ENCODE measurements around the gene MACC1. TPM values are rescaled to one million over a fixed set of nuclear protein-coding genes. Genes with fewer than 3 reads are reported as not detected.

The MACC1 gene
- total RNA-seq, 4 donors from 2014 or later = 0.21 to 2.4 (median 1.2) TPM

DNA sequence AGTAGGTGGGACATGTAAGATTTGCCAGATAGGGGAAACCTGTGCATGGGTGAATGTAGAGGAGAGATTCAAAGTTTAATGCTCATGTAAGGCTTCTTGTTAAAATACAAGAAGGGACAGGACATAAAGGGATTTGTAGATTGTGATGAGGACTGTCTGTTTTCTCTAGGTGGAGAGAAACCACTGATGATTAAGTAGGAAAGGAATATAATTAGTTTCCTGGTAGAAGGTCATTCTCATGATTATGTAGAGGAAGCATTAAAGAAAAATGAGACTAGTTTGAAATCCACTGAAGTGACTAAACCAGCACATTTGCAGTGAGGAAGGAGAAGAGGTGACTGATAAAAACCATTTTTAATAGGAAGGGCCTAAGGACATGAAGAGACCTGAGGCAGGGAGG lies 19.6 kb upstream of the MACC1 start:
- Histone ChIP-seq H3K4me1 (peaks cover 0 to 8% (median 5%) of the 10 kb centered on the region in 4 donors), H3K4me3 (no peak overlapping the region), H3K36me3 (no peaks in the 10 kb centered on the region), H3K9me3 (no peaks in the 10 kb centered on the region), H3K27me3 (no peaks in the 10 kb centered on the region), H3K27ac (no peak overlapping the region)
- TF ChIP-seq EP300 (IDR thresholded peaks at IDR 0.05) (no peak), POLR2A (IDR thresholded peaks at IDR 0.05) (no peak)
- TF ChIP-seq, protein P1, sequence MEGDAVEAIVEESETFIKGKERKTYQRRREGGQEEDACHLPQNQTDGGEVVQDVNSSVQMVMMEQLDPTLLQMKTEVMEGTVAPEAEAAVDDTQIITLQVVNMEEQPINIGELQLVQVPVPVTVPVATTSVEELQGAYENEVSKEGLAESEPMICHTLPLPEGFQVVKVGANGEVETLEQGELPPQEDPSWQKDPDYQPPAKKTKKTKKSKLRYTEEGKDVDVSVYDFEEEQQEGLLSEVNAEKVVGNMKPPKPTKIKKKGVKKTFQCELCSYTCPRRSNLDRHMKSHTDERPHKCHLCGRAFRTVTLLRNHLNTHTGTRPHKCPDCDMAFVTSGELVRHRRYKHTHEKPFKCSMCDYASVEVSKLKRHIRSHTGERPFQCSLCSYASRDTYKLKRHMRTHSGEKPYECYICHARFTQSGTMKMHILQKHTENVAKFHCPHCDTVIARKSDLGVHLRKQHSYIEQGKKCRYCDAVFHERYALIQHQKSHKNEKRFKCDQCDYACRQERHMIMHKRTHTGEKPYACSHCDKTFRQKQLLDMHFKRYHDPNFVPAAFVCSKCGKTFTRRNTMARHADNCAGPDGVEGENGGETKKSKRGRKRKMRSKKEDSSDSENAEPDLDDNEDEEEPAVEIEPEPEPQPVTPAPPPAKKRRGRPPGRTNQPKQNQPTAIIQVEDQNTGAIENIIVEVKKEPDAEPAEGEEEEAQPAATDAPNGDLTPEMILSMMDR (IDR thresholded peaks at IDR 0.05) = no peak
- no peak for DNase-seq (ENCODE audit: low spot score in 2 of 2)

DNA sequence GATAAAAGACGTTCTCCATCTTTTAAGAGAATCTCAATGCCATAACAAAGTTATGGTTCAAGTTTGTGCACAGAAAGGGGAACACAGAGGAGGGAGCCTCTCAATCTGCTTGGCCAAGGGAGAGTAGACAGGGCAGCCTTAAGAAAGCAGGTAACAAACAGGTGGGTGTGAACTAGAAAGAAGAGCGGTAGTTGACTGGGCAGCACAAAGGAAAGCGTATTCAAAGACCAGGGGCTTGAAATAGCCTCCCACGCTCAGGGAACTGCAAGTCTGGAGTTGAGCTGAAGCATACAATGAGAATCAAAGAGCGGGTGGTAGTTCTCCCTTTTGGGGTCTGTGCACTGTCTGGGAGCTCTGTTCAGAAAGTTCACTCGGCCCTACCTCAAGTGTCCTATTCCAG lies 18.9 kb upstream of the MACC1 start:
- no peak overlapping the region for H3K4me3 ChIP-seq

DNA sequence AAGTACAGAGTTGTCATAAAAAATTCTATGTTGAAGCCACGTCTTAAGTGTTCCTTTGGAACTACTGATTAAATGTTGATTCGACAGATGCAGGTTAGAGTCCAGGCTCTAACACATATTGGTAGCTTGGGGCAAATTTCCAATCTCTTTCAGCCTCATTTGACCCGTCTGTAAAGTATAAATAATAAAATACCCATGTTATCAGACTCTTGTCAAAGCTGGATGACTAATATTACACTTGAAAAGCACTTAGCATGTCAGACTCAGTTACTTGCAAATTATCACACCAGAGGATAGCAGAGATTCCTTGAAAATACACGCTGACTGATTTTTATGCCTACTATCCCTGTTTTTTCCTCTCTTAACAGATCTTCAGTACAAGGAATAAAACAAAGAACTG lies 18.1 kb upstream of the MACC1 start:
- peaks cover 0 to 6% (median 2%) of the 10 kb centered on the region in 4 donors for H3K4me1 ChIP-seq
- H3K4me3 ChIP-seq = no peak overlapping the region
- no peaks in the 10 kb centered on the region for H3K9me3 ChIP-seq
- no peaks in the 10 kb centered on the region for H3K27me3 ChIP-seq
- H3K36me3 ChIP-seq = no peaks in the 10 kb centered on the region
- no peak overlapping the region for H3K27ac ChIP-seq
- DNase-seq (ENCODE audit: low spot score in 2 of 2) = no peak
- 90 to 92% methylated on average over 4 of the region's 4 CpGs for WGBS, 2 donors
- no peak for TF ChIP-seq POLR2A (IDR thresholded peaks at IDR 0.05)
- TF ChIP-seq, protein P1 (IDR thresholded peaks at IDR 0.05) = no peak
- no peak for TF ChIP-seq EP300 (IDR thresholded peaks at IDR 0.05)

More for the DNA sequence above, 18.9 kb upstream of the MACC1 start:
- WGBS, 2 donors = 92 to 94% methylated on average over 6 of the region's 6 CpGs
- Histone ChIP-seq H3K27me3 (no peaks in the 10 kb centered on the region), H3K9me3 (no peaks in the 10 kb centered on the region), H3K4me1 (peaks cover 0 to 5% (median 1%) of the 10 kb centered on the region in 4 donors), H3K27ac (no peak overlapping the region), H3K36me3 (no peaks in the 10 kb centered on the region)
- DNase-seq (ENCODE audit: low spot score in 2 of 2) = no peak
- TF ChIP-seq, protein P1 (IDR thresholded peaks at IDR 0.05) = no peak
- TF ChIP-seq POLR2A (IDR thresholded peaks at IDR 0.05) (no peak), EP300 (IDR thresholded peaks at IDR 0.05) (no peak)

DNA sequence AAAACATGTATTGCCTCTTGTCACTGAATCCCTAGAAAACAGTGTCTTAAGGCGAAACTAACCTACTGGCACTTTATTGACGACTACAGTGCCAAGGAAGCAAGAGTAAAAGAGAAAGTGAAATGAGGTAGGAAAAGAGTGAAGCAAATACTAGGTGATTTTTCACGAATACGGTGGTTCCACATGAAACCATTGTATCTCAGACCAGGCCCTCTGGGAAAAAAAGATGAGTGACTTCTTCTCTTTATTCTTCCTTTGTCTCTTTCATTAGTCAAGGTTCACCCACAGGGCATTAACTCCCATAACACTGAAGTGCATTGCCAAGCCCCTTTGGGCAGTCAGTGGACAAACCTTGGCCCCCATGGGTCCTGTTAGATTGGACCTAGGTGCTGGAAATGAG lies 16.2 kb upstream of the MACC1 start:
- no peak for DNase-seq (ENCODE audit: low spot score in 2 of 2)
- WGBS, 2 donors = 92 to 93% methylated on average over 4 of the region's 4 CpGs
- Histone ChIP-seq H3K4me3 (no peak overlapping the region), H3K27ac (no peak overlapping the region), H3K4me1 (peaks cover 0 to 13% (median 0%) of the 10 kb centered on the region in 4 donors), H3K27me3 (no peaks in the 10 kb centered on the region), H3K9me3 (no peaks in the 10 kb centered on the region), H3K36me3 (no peaks in the 10 kb centered on the region)
- no peak for TF ChIP-seq POLR2A (IDR thresholded peaks at IDR 0.05)
- TF ChIP-seq, protein P1 (IDR thresholded peaks at IDR 0.05) = no peak
- TF ChIP-seq EP300 (IDR thresholded peaks at IDR 0.05) = no peak

DNA sequence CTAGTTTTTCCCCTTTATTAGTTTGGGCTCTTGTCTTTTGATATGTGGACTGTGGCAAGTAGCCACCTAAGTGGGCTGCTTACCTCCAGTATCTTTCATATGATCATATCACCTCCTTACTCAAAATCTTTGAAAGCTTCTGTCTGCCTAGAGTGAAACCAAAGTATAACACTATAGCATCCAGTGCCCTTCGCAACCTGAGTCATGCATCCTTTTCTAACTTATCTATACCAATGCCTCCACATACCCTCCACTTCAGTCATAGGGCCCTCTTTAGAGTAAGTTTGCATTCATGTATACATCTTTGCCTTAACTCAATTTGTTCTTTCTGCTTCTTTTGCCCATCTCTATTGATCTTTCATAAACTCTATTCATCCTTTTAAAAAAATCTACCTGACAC lies 15.7 kb upstream of the MACC1 start:
- no peaks in the 10 kb centered on the region for H3K36me3 ChIP-seq
- H3K27ac ChIP-seq = no peak overlapping the region
- peaks cover 0 to 13% (median 0%) of the 10 kb centered on the region in 4 donors for H3K4me1 ChIP-seq
- no peak overlapping the region for H3K4me3 ChIP-seq
- no peak for DNase-seq (ENCODE audit: low spot score in 2 of 2)
- H3K27me3 ChIP-seq = no peaks in the 10 kb centered on the region
- 93 to 100% methylated on average over 1 of the region's 1 CpG for WGBS, 2 donors
- TF ChIP-seq, protein P1 (IDR thresholded peaks at IDR 0.05) = no peak
- TF ChIP-seq POLR2A (IDR thresholded peaks at IDR 0.05) = no peak
- TF ChIP-seq EP300 (IDR thresholded peaks at IDR 0.05) = no peak
- no peaks in the 10 kb centered on the region for H3K9me3 ChIP-seq

All from tibial nerve (tissue), 4 donors.